ENCODE results near the gene FBN2.
"Not testable (repeated sequence)": the region's sequence is repeated elsewhere in the genome, so short reads cannot be mapped to it uniquely, and the experiment has no call there.

The FBN2 gene

DNA sequence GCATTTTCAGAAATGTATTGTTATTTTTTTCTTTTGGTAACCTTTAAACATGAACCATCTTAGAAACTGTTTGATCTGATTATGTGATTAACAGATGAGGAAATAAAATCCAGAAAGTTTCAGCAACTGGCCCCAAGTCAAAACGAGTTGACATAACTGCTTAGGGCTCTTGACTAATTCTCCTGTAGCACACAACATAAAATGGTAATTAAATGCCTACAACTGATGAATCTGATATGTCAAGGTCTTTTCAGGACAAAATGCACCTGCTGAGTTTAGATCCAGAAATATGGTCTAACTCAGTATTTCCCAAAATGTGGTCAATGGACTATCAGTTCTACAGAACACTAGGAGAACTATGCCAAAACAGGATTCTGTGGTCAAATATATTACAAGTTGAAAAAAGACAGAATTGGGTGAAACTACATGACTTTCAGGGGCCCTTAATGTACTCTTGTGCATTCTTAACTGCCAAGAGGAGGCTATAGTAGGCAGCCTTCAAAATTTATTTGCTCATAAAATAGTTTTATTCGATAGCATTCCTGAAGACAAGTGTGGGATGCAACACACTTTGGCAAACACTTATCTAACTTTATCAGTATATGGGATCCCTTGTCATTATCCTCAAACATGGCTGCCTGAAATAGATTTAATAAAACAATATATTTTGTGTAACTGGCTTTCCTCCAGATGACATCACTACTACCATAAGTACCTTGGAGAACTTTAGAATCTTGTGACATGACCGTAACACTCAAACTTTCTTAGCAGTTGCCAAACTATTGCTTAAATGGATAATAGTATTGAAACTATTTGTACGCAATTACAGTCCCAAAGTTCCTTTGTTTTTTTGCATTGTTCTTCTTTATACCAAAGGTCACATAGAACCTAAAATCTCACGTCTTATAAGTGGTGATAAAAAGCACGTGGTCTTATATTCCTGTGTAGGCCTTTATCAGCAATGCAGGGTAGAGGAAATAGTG, 59.4 kb downstream of the FBN2 start:
- no peak for DNase-seq (ENCODE audit: low read depth)

- no peak for DNase-seq (ENCODE audit: low read depth)
These were observed 60.1 kb downstream of the FBN2 start for GRCh38 chr5:128477944-128478343.

DNA sequence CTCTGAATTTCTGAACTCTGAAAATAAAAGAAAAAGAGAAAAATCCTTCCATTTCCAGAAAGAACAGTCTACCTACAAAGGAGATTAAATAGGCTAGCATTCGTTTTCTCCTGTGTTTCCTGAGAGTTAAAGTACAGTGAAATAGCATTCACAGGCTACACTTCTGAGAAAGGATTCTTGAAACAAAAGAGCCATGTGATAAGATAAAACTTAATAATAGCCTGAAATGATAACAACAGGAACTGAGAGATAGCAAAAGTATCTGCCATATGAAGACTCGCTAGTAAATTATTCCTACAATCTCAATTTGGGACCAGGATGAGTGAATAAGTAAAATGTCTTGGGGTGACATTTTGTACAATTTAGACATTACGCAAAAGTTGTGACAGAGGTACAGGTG, 62.4 kb downstream of the FBN2 start:
- no peak for DNase-seq (ENCODE audit: low read depth)

GRCh38 chr5:128472919-128473318, 65.1 kb downstream of the FBN2 start:
- no peak for DNase-seq (ENCODE audit: low read depth)

DNA sequence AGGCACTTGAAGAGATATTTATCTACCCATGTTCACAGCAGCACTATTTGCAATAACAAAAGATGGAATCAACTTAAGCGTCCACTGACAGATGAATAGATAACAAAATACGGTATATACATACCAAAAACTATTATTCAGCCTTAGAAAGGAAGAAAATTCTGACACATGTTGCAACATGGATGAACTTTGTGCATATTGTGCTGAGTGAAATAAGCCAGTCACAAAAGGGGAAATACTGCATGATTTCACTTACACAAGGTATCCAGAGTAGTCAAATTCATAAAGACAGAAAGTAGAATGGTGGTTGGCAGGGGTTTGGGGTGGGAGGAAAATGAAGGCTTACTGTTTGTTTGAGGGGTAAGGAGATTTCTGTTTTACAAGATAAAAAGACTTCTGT, 66.0 kb downstream of the FBN2 start:
- DNase-seq (ENCODE audit: low read depth) = no peak

GRCh38 chr5:128470663-128471062, 67.4 kb downstream of the FBN2 start:
- no peak for DNase-seq (ENCODE audit: low read depth)

GRCh38 chr5:128469912-128470311, 68.1 kb downstream of the FBN2 start:
- no peak for DNase-seq (ENCODE audit: low read depth)

DNA sequence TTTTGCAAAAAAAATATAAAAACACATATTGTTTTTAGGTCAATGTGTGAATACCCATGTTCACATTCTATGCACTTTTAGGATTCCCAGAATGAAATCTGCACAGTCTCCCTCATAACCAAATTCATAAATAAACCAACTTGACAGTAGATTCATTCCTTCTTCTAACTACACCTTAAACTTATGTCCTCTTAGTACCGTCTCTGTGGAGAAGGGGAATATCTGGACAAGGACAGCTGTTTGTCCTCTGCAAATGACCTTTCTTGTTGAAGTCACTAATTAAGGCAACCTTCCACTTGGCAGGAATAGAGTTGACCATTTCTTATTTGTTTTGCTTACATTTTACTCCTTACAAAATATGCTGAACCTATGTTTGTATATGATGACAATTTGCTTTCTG, 71.1 kb downstream of the FBN2 start:
- no peak for DNase-seq (ENCODE audit: low read depth)

DNA sequence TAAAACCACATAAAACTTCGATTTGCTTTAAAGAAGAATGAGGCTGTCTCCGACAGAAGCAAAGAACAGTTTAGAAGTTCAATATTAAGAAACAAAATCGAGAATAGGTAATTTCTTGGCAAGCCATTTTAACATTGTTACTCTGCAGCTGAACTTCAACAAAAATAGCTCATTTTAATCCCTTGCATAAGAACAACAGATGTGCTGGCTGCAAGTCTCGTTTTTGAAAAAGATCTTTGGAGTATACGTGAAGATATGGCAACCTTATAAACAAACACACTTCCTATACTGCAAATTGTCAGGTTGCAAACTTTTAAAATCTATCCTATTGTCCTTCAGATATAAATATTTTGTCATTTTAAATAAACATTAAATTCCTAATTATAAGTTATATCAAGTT, 71.5 kb downstream of the FBN2 start:
- DNase-seq (ENCODE audit: low read depth) = no peak

DNA sequence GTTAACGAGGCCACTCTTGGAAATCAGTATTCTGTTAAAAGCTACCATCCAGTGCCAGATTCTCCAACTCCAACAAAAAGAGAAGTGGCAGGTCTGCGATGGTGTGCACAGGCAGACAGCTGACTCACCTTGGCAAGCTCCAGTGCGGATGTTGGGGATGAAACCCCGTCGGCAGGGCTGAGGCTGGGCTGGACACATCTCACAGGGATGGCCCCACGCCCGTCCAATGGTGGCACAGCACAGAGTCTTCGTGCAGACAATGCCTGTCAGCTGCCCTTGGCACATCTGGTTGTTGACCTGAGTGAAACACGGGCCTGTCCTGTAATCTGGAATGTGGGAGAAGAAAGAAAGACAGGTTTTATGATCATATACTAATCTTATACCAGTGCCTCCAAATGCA, 73.4 kb downstream of the FBN2 start:
- no peak for DNase-seq (ENCODE audit: low read depth)

DNA sequence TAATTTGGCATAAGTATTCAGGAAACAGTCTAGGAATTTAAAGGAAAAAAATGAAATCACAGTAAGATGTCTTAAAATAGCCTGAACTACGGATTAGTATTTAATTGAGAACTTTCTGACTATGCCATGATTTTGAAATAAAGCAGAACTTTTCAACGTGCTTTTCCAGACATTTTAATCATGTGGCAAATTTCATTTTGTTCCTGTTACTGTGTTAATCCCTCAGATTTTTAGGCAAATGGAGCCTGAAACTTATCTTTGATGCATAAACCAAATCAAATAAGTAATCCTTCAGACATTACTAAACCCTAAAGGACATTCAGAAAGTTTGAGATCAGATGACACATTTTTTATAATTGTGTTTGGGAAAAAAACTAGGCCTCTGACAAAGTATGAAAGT, 75.7 kb downstream of the FBN2 start:
- DNase-seq (ENCODE audit: low read depth) = no peak

DNA sequence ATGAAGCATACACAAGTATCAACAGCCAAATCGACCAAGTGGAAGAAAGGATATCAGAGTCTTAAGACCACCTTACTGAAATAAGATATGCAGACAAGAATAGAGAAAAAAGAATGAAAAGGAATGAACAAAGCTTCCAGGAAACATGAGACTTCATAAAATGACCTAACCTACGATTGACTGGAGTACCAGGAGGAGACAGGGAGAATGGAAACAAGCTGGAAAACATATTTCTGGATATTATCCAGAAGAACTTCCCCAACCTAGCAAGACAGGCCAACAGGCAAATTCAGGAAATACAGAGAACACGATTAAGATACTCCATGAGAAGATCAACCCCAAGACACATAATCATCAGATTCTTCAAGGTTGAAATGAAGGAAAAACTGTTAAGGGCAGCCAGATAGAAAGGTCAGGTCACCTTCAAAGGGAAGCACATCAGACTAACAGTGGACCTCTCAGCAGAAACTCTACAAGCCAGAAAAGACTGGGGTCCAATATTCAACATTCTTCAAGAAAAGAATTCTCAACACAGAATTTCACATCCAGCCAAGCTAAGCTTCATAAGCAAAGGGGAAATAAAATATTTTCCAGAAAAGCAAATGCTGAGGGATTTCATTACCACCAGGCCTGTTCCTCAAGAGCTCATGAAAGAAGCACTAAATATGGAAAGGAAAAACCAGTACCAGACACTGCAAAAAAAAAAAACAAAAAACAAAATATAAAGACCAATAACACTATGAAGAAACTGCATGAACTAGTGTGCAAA, 80.7 kb downstream of the FBN2 start:
- DNase-seq (ENCODE audit: low read depth) = not testable (repeated sequence)

- DNase-seq (ENCODE audit: low read depth) = no peak
These were observed 82.1 kb downstream of the FBN2 start for GRCh38 chr5:128455841-128456361.

DNA sequence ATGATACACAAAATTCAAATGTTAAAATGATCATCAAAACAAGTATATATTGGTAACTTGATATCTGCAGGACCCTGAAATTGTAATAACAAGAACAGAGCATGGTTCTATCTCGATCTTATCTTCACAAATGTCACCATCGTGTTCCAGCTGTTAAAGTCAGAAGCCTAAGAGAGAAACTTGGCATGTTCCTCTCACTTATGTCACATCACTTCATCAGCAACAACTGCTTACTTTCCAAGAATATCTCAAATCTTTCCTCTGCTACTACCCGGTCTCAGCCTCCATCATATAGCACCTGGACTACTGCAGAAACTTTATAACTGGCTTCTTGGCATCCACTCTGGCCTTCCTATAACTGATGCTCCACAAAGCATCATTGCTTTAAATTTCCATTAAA, 84.9 kb downstream of the FBN2 start:
- DNase-seq (ENCODE audit: low read depth) = no peak

DNA sequence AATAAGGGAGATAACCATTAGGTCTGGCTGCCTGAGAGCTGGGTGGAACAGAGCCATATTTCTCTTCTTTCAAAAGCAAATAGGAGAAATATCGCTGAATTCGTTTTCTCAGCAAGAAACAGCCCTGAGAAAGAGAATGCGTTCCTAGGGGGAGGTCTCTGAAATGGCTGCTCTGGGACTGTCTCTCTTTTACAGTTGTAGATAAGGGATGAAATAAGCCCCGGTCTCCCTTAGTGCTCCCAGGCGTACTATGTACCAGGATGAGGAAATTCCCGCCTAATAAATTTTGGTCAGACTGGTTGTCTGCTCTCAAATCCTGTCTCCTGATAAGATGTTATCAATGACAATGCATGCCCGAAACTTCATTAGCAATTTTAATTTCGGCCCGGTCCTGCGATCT, 90.8 kb downstream of the FBN2 start:
- DNase-seq (ENCODE audit: low read depth) = not testable (repeated sequence)

DNA sequence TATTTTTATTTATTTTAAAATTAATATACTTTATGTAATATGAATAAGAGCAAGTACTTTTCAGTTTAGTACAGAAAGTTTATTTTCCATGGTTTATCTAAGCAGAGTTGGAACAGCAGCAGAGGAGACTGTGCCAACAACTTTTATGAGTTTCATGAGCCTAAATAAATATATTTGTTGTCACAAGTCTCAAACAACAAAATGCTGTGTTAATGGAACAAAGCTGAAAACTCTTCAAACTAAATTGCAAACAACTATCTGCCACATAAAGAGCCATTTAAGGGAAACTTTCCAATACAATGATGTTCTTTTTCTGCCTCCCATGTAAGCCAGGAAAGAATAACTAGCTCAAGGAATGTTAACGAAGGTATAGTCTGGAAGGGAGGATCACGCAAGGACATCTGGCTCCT, 96.1 kb downstream of the FBN2 start:
- no peak for DNase-seq (ENCODE audit: low read depth)

DNA sequence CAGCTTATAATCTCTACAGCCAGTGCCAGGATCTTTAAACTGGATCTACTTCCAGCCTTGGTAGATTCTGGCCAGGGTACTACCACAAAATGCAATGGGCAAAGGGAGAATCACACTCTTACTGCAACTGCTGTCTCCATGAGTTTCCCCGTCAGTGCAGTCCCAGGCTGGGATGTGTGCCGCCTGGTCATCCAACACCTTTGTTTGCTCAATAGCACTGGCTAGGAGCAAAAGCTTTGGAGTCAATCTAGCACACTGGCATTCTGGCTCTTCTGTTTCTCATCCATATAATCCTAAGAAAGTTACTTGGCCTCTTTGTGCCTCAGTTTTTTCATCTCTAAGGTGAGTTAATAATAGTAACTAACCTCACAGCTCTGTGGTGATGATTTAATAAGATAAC, 96.9 kb downstream of the FBN2 start:
- no peak for DNase-seq (ENCODE audit: low read depth)

DNA sequence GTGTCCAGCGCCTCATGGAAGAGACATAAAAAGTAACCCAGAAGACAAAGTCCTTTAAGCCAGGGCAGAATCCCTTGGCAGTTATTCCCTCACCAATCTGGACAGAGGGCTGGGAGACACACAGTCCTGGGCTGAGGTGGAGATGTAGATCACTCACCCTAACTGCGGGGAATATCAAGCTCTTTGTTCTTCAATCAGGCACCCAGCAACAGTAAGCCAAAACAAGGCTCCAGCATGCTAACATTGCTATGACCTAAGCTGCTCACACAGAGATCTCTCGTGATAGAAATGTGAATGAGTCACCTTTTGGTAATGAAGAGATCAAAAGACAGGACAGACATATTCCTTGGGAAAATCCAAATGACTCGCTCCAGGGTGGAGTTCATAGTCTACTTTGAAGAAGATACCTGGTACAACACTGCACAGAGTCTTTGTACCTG, 101.3 kb downstream of the FBN2 start:
- DNase-seq (ENCODE audit: low read depth) = no peak

GRCh38 chr5:128435861-128436260, 102.2 kb downstream of the FBN2 start:
- DNase-seq (ENCODE audit: low read depth) = no peak

- no peak for DNase-seq (ENCODE audit: low read depth)
These were observed 103.1 kb downstream of the FBN2 start for GRCh38 chr5:128434993-128435392.

DNA sequence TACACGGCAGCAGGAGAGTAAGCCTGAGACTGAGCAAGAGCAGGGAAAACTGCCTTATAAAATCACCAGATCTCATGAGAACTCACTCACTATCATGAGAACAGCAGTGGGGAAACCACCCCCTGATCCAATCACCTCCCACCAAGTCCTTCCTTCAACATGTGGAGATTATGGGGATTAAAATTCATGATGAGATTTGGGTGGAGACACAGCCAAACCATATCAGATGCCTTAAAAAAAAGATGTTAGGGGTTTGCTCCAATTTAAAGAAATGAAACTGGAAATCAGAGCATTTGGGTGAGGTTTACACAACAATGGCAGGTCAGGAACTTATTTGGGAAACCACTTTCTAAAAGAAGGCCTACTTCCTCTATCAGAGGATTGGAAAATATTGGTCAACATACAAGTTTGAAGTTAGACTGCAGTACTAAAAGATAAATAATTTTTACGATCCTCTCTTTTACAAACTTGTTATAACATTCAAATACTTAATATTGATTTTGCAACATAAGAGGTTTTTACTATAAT, 105.1 kb downstream of the FBN2 start:
- DNase-seq (ENCODE audit: low read depth) = no peak

DNA sequence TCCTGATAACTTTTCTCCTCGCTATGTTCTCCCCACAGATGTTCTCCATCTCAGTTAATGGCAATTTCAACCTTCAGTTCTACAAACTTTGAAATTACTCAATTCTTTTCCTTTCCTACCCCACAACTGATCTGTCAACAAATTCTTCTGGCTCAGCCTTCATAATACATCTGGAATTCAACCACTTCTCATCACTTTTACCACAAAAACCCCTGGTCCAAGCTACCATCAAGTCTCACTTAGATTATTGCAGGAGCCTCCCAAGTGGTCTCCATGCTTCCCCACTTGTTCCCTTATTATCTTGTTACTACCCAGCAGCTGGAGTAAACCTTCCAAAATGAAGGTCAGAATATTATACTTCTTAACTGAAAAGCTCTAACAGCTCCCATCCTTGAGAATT, 110.1 kb downstream of the FBN2 start:
- no peak for DNase-seq (ENCODE audit: low read depth)

DNA sequence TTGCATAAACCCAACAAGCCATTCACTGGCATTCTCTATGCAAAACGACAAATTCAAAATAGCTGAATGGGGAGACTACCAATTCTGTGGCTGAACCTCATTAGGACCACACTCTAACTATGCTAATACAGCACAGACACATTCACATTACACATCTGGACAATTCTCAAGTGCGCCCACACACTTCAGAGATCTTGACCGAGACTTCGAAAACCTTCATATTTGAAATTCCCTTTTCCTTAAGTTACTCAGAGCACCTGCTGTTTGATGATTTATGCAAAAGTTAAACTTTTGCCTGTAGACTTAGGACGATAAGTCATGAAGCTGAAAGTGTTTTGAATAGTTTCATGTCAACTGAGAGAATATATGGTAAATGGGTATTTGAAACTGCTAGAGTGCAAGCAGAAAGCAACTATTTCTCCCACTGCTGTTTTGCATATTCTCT, 111.9 kb downstream of the FBN2 start:
- no peak for DNase-seq (ENCODE audit: low read depth)

All from activated gamma-delta T cell treated with anti-CD3 and anti-CD28 coated beads, Interleukin-2, amount 50 U/mL, for 16 hours (primary cell).